Measurements from ENCODE around the gene CDKN2AIP.

The CDKN2AIP gene

GRCh38 chr4:183444214-183445096, at the start of gene CDKN2AIP:
TSS of gene CDKN2AIP (plus strand) at chr4:183444636. CDS start at chr4:183444798, 162 bp downstream.
- peak; percentile 94 for DNase-seq

DNA sequence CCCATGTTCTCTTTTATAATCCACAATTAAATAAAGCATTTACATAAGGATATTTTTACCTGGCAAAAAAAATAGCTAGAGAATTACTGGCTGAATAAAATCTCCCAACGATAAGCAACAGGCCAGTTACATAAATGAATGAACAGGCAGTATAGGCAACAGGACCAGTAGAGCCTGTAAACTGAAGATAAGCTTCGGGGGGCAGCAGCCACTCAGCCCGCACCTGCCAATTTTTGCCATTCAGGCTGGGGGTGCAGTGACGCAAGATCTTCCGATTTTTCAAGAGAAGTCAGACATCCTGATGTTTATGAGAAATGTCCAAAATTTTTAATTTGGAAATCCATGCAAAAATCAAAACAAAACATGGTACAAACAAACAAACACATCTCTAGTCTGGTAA, 49.0 kb upstream of the CDKN2AIP start:
- DNase-seq, result no peak

DNA sequence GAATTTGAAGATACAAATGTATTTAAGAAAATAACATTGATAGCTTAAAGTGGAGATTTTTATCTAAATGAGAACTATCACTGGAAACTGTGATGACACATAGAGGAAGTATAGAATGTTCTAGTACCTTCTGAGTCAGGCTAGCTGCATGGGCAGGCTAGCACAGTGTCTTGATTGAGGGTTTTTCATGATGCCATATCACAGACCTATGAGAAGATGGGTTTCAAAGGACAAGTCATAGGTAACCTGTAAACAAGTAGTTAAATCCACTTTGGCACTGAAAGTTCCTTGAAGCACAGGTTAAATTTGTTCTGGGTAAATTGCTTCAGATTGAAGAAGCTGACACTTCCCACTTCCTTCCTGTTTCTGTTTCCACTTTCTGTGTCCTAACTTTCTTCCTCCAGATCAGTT, 48.2 kb upstream of the CDKN2AIP start:
- no peak for DNase-seq

DNA sequence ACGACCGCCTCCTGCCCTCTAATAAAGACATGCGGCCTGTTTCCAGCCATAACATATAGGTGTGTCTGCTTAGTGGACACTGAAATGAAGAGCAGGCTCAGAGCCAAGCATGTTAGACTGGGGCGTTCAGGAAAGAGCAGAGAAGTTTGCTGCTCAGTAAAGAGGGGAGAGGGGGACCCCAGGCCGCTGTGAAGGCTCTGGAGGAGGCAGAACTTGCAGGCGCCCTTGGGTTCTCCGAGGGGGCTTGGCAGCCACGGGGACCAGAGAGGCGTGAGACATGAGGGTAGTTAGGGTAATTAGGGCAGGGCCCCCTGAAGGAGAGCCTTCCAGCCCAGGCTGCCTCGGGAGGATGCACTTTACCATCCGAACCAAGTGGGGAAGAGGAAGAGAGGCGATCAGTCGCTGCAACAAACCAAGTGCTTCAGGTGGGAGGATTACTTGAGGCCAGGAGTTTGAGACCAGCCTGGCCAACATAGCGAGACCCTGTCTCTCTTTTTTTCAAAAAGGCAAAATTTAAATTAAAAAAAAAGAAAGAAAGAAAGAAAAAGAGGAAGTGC, 46.6 kb upstream of the CDKN2AIP start:
- no peak for DNase-seq

DNA sequence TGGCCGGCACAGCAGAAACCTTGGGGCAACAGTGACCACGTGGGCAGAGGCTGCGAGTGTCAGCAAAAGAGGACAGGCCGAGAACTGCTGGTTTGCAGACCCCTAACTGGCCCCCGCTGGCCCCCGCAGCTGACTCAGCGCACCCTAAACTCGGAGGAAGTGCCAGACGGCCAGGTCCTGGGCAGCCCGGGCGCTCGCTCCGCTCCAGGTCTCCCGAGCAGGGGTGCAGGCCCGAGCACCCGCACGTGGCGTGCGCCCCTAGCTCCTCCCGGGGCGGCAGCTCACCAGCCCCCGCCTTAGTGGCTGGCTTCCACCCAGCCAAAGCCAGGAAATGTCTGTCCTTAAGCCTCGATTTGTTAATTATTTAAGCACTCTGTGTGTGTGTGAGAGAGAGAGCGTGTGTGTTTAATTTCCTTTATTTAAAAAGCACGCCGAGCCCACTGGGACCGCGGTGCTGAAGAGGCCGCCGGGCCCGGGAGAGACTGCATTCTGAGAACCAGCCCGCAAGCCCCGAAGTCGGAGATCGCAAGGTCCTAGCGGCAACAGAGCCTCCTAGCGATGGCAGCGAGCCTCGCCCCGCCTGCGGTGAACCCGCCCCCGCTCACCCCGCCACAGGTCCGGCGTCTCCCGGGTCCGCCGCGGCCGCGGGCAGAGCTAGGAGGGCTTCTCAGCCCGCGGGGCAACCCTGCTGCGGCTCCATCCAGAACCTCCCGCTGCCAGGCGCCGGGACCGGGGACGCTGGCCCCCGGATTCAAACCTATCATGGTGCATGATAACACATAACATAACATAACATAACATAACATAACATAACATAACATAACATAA, 45.9 kb upstream of the CDKN2AIP start:
- DNase-seq, result peak; percentile 70

- no peak for DNase-seq
Observed at GRCh38 chr4:183399126-183399522, 45.3 kb upstream of the CDKN2AIP start.

GRCh38 chr4:183399616-183400015, 44.8 kb upstream of the CDKN2AIP start:
- no peak for DNase-seq

- no peak for DNase-seq
Observed at GRCh38 chr4:183400035-183400434, 44.4 kb upstream of the CDKN2AIP start.

DNA sequence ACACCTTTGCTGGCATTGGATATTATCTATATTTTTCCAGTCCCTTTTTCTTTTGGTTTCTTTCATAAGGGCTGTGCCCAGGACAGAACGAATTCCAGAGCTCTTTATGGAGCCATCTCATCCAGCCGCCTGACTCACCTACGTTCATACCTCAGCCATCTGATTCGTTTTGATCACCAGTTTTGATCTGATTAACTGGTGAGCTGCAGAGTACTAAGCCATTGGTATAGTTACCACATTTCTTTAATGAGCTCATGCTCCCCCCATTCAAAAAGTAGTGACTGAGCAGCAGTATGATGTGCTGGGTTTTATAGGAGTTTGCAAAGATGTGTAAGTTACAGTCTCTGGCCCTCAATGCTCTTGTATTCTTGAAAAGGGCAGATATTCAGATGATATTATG, 43.0 kb upstream of the CDKN2AIP start:
- no peak for DNase-seq

- no peak for DNase-seq
Observed at GRCh38 chr4:183402771-183403170, 41.7 kb upstream of the CDKN2AIP start.

DNA sequence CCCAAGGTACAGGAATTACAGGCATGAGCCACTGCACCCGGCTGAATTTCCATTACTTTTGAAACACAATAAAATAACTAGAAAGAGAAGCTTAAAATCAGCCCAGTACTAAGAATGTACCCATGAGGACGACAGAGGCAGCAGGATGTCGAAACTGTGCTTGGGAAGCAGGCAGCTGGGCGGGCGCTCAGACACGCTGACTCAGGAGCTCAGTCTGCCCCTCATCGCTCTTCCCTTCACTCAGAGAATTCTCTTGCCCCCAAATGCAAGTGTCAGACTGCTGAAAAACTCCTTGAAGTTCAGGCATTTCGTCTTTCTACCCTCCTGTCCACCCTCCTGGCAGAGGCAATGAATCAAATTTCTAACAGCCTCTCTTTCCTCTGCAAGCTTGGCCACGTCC, 41.0 kb upstream of the CDKN2AIP start:
- no peak for DNase-seq

DNA sequence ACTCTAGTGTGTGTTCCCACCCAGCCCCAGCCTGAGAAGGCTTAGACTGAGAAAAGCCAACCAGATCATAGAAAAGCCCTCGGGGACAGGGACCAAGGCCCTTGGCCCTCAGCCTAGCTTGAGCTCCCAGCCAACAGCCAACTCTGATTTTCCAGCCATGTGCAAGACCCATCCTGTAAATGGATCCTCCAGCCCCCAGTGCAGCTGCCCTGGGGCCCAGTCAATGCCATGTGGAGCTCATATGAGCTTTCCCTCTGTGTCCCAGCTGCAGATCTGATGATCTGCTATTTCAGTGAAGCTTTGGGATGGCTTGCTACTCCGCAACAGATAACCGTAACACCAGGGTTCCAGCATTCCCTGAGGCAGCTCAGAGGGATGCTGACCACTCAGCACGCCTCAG, 40.5 kb upstream of the CDKN2AIP start:
- DNase-seq, result no peak

GRCh38 chr4:183405303-183405702, 39.1 kb upstream of the CDKN2AIP start:
- no peak for DNase-seq

DNA sequence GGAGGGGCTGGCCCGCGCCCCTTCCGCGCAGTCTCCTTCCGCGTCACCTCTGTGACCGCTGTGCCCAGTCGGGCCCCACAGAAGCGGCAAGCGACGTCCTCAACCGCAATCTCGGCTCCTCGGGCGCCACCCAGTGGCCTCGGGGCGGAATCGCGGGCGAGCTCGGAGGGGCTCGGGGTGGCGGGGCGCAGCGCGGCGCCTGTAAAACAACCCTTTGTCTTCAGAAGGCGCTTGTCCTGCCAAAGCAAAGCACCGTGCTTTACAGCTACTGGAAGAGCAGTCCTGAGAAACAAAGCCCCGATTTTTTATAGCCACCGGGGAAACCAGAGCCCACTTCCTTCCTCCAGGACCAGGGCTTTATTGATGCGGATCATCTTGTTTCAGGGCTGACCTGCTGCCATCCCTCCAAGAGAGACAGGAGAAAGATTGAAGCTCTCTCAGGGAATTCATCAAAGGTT, 37.3 kb upstream of the CDKN2AIP start:
- peak; percentile 93 for DNase-seq

DNA sequence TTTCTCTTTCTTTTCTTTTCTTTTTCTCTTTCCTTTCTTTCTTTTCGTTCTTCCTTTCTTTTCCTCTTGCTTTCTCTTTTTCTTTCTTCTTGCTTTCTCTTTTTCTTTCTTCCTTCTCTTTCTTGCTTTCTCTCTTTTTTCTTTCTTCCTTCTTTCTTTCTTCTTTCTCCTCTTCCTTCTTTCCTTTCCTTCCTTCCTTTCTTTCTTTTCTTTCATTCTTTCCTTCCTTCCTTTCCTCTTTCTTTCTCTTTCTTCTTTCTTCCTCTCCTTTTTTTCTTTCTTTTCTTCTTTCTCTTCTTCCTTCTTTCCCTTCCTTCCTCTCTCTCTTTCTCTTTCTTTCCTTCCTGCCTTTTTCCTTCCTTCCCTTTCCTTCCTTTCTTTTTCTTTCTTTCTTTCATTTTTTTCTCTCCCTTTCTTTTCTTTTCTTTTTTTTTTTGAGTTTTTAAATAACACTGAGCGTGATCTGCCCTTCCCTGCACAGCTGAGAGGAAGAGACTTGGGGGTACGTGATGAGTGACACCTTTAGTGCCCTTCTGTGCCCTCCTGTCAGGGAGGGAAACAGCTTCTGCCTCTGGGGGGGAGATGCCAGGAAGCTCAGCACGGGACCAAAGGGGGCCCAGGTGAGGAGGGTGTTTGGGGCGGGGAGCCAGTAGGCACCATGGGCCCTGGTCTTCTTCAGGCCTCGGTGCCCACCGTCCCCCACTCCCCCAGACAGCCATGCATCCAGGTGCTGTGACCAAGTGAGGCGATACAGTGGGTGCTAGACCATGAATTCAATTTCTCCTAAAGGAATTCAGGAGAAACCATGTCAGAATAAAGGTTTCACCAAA, 36.6 kb upstream of the CDKN2AIP start:
- no peak for DNase-seq

- no peak for DNase-seq
Observed at GRCh38 chr4:183408796-183409195, 35.6 kb upstream of the CDKN2AIP start.

DNA sequence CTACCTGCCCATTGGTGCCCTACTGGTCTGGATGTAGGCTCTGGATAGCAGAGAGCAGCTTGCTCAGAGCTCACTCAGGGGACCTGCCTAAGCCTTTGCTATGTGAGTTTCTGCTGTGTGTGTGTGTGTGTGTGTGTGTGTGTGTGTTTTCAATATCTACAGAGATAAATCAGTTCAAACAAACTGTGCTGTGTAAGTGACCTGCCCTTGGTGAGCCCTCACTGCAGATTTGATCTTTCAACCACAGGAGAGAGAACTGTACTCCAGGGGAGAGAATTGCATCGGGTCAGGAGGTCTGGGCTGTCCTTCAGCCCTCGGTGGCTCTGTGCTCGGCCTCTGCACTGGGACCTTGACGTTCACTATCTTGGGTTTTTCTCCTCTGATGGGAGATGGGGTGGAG, 35.0 kb upstream of the CDKN2AIP start:
- no peak for DNase-seq

DNA sequence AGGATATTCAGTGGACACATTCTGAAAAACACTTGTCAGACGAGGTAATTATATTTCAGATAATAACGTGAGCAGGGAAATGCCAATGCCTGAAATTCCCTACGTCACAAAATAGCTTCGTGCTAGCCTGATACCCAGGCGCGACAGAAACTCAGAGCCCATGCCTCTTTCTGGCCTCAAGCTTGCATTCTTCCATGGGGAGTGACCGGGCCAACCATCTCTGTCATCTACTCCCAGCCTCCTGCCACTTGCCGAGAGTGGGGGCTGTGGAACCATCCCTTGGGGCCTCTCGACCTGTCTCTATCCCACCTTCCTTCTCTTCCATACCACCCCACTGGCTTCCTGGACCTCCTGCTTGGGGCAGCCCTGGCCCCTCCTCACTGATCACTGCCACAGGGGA, 34.5 kb upstream of the CDKN2AIP start:
- DNase-seq, result no peak

GRCh38 chr4:183411291-183411861, 33.1 kb upstream of the CDKN2AIP start:
- DNase-seq, result no peak

GRCh38 chr4:183412821-183413220, 31.6 kb upstream of the CDKN2AIP start:
- no peak for DNase-seq

DNA sequence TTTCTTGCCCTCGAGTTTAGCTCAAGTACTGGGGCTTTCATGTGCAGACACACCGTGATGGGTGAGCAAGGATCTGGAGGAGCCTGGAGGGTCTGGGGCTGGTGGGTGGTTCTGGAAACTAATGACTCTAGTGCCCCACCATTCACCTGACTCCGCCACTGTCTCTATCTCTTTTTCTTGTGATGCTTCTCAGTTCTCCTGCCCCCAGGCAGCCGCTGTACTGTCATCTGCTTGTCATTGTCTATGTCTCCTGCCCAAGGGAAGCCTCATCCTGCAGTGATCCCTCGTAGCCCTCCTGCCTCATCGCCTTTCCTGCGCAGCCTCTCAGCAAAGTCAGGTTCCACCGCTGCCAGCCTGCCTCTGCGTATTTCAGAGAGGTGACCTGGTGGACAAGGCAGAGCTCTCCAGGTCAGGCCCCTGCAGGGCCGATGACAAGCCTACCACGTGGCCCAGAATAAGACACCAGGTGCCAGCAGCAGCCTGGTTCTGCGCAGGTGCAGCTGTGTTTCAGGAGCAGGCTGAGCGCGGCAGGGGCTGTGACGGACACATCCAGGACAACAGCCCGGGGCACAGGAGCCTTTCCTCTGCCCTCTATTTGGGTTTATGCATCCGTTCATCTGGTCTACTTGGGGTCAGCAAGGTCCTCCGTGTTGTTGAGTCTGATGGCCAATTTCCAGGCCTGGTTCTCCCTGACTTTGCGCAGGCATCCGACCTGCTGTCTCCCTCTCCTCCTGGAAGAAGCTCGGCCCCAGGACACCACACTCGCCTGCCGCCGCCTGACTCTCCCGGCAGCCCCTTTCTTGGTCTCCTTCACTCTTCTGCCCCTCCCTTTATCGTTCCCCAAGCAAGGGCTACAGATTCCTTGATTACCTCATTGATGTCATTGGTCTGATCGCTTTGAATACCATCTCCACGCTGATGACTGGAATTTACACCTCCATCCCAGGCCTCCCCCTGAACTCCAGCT, 30.9 kb upstream of the CDKN2AIP start:
- DNase-seq, result no peak
